Brain microvascular endothelial cell (primary cell): ENCODE measurements around the gene USP3.
A peak's percentile ranks its signal among the peaks of the same experiment; 100 is the strongest.

ENCODE experiments used
- DNase-seq: peaks from one replicate; pipeline ENCODE4 v3.0.0-alpha.2; 2020
- H3K27ac ChIP-seq: fragments of 250-450 bp; sonication (Bioruptor Pico); 2 replicates; pipeline ENCODE4 v1.5.1; 2020; ENCODE audit warnings: mild to moderate bottlenecking, moderate library complexity
- H3K27me3 ChIP-seq: fragments of 250-450 bp; sonication (Bioruptor Pico); replicated peaks from 2 replicates; pipeline ENCODE4 v1.5.1; 2020; ENCODE audit warnings: mild to moderate bottlenecking
- H3K36me3 ChIP-seq: fragments of 250-450 bp; sonication (Bioruptor Pico); replicated peaks from 2 replicates; pipeline ENCODE4 v1.5.1; 2020; ENCODE audit warnings: mild to moderate bottlenecking
- H3K4me3 ChIP-seq: 2 replicates; pipeline ENCODE4 v1.5.1; 2011; ENCODE audit warnings: low read depth, mild to moderate bottlenecking, control low read depth, low read length, moderate library complexity
- in situ Hi-C: cut with HindIII; loops from 2 replicates; pipeline ENCODE4 v1.10.0; 2017; ENCODE audit warnings: low sequenced_read_pairs, low pct_ligation_motif_present
- TF ChIP-seq, protein P1 (sequence below): IDR thresholded peaks from 2 replicates; pipeline ENCODE4 v1.5.1; 2011; ENCODE audit warnings: low read depth, mild to moderate bottlenecking, moderate library complexity, low read length, control low read depth, inconsistent platforms; ENCODE audit errors: missing control alignments

The USP3 gene

DNA sequence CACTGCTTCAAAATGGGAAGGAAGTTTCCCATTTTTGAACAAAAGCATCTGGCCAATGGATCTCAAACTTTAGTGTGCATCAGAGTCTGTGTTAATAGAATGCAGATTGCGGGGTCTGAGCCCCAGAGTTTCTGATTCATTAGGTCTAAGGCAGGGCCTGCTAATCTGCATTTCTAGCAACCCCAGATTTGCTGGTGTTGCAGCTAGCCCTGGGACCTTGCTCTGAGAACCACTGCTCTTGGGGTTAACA, 30.7 kb upstream of the USP3 start:
- Histone ChIP-seq H3K27me3 (no peaks in the 10 kb centered on the region), H3K36me3 (no peaks in the 10 kb centered on the region), H3K27ac (peak overlapping the region; percentile 14), H3K4me3 (no peak overlapping the region)
- DNase-seq = no peak
- in situ Hi-C loops = no loop called here
- TF ChIP-seq, protein P1, sequence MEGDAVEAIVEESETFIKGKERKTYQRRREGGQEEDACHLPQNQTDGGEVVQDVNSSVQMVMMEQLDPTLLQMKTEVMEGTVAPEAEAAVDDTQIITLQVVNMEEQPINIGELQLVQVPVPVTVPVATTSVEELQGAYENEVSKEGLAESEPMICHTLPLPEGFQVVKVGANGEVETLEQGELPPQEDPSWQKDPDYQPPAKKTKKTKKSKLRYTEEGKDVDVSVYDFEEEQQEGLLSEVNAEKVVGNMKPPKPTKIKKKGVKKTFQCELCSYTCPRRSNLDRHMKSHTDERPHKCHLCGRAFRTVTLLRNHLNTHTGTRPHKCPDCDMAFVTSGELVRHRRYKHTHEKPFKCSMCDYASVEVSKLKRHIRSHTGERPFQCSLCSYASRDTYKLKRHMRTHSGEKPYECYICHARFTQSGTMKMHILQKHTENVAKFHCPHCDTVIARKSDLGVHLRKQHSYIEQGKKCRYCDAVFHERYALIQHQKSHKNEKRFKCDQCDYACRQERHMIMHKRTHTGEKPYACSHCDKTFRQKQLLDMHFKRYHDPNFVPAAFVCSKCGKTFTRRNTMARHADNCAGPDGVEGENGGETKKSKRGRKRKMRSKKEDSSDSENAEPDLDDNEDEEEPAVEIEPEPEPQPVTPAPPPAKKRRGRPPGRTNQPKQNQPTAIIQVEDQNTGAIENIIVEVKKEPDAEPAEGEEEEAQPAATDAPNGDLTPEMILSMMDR = no peak

DNA sequence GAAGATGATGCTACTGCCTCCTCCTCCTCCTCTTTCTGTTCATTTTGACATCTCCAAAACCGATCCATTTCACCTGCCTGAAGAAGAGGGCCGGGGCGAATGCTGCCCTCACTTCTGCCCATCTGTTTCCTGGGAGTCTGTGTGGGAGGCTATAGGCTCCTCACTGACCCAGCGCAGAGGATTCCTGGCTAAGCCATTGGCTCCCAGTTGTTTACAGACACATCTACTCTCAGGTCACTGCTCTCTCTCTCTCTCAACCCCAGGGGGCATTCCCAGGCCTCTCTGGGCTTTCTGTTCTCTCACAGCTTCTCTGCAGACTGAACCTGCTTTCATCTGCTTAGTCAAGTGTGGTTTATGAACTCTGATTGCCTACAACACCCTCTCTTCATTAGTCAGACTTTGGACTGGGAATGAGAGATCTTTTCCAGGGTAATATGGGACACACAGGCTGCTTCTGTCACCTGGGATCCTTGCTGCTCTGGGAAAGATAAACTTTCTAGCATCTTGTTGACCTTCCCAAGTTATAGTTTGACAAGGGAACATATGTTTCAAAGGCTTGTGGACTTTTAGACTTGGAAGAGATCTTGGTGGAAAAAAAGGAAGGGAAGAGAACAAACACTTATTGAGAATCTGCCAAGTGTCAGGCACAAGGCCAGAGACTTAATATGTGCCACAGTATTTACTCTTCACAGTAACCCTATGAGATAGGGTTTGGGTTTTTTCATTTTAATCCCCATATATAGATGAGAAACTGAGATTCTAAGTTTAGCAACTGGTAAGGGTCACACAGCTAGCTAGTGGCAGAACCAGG, 30.2 kb upstream of the USP3 start:
- TF ChIP-seq, protein P1 = peak; percentile 43
- in situ Hi-C loops = no loop called here
- Histone ChIP-seq H3K27me3 (no peaks in the 10 kb centered on the region), H3K27ac (peak overlapping the region; percentile 31), H3K36me3 (no peaks in the 10 kb centered on the region), H3K4me3 (no peak overlapping the region)
- DNase-seq = peak; percentile 86

DNA sequence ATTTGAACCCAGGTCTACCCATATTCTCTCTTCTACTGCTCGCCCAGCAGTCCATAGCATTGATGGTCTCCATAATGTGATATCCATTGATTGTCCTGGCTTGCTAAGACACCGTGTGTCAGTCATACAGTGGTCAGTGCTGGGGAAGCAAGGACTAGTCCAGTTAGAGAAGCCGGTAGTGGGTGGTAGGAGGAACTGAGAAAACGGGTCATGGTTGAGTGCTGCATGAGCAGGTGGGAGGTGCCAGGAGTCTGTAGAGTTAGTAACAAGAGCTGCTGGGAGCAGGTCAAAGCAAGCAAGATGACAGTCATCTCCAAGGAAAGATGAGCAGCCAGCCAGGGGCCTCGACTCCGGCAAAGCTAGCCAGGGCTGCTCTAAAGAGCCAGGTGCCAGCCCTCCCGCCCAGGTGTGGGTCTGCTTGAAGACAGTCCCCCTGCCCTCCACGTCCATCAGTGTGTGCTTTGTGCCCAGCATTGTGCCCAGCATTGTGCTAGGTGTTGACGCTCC, 29.5 kb upstream of the USP3 start:
- no peaks in the 10 kb centered on the region for H3K27me3 ChIP-seq
- in situ Hi-C loops = no loop called here
- DNase-seq = no peak

DNA sequence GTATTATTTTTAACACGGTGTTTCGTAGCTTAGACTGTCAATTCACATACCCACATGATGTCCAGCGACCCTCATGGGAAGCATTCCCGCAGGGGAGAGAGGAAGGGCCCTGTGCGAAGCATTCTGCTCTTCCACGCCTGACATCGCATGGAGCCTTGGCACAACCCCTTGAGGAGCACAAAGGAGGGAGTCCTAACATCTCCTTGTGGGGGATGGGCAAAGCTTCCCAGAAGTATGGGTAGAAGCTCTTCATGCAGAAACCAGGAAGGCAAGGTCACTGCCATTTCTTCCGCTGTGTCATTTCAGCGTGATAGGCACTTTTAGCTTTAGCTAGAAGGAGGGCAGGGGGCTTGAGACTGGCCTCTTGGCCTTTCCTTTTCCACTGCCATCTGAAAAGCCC, 28.7 kb upstream of the USP3 start:
- Histone ChIP-seq H3K4me3 (no peak overlapping the region), H3K27me3 (no peaks in the 10 kb centered on the region), H3K27ac (peak overlapping the region; percentile 69), H3K36me3 (no peaks in the 10 kb centered on the region)
- DNase-seq = no peak
- in situ Hi-C loops = no loop called here
- TF ChIP-seq, protein P1 = no peak

More for the DNA sequence above, 29.5 kb upstream of the USP3 start:
- Histone ChIP-seq H3K36me3 (no peaks in the 10 kb centered on the region), H3K27ac (peak overlapping the region; percentile 31), H3K4me3 (no peak overlapping the region)
- TF ChIP-seq, protein P1 = no peak

DNA sequence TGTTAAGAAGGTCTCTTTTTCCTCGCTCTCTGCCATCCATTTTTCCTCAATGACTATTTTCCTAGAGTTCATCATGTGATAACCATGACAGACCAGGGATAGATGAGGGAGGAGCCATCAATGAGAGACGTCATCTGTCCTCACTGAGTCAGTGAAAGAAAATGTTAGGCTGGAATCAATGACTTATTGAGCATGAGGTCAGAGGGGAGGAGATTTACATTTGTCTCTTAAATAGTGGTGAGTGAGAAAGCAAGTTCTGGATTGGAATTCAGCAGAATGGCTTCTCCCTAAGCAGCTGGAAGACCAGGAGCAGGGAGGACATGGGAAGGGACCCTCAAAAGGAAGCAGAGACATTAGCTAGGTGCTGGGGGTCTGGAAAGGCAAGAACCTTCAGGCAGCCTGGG, 28.2 kb upstream of the USP3 start:
- H3K27ac ChIP-seq = peak overlapping the region; percentile 69
- H3K27me3 ChIP-seq = no peaks in the 10 kb centered on the region
- TF ChIP-seq, protein P1 = no peak
- H3K36me3 ChIP-seq = no peaks in the 10 kb centered on the region
- no peak overlapping the region for H3K4me3 ChIP-seq
- DNase-seq = peak; percentile 97
- in situ Hi-C loops = no loop called here

DNA sequence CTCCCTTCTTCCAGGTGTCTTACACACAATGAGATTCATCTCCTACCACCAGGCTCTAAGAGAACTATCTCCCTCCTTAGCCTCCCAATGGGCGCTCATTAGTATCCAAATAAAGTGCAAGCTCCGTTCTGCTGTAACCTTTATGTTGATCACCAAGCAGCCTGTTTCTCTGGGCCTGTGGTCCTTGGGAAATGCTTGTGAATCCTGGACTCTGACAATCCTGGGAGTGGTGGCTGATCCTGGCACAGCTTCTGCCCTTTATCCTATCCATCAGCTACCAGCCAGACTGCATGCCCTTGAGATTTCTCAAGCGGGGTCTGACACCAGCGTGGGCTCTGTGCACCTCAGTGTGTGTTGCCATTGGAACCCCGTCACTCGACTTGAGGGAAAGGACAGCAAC, 26.1 kb upstream of the USP3 start:
- no peak overlapping the region for H3K4me3 ChIP-seq
- no peak overlapping the region for H3K27ac ChIP-seq
- H3K27me3 ChIP-seq = no peaks in the 10 kb centered on the region
- in situ Hi-C loops = no loop called here
- DNase-seq = no peak
- no peaks in the 10 kb centered on the region for H3K36me3 ChIP-seq
- TF ChIP-seq, protein P1 = no peak
